Astrocyte (in vitro differentiated cells and primary cell): ENCODE results near the gene NR5A1.

Experiments
- EZH2 ChIP-seq: IDR thresholded peaks from 2 replicates; pipeline ENCODE4 v1.6.1; 2012; ENCODE audit warnings: mild to moderate bottlenecking, low read length, inconsistent platforms; ENCODE audit not compliant: insufficient read depth
- TF ChIP-seq, protein P1 (sequence below): IDR thresholded peaks from 2 replicates; pipeline ENCODE4 v1.5.1; 2011; ENCODE audit warnings: low read depth, mild to moderate bottlenecking, inconsistent platforms, low read length, moderate library complexity; ENCODE audit not compliant: insufficient read depth

DNA sequence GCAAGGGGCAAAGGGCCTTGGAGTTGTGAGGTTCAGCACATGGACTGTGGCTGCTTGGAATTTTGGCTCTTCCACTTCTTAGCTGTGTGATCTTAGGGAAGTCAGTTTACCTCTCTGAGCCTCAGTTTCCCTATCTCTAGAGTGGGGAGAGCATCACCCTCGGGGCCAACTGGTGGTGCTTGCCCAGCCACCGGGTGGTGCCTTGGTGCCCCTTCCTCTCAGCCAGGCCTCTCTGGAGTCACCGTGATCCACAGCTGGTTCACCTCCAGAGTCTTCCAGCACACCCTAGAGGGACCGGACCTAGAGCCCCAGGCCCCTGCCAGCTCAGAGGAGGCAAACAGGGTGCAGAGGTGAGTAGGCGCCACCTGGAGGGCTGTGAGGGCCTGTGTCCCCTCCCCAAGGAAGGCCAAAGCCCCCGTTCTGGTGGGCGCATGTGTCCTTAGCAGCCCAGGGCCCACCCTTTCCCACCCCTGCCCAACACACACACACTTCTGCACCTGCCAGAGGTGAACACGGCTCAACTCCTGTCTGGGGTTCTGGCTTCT, 49.2 kb downstream of the NR5A1 start:
- TF ChIP-seq, protein P1, sequence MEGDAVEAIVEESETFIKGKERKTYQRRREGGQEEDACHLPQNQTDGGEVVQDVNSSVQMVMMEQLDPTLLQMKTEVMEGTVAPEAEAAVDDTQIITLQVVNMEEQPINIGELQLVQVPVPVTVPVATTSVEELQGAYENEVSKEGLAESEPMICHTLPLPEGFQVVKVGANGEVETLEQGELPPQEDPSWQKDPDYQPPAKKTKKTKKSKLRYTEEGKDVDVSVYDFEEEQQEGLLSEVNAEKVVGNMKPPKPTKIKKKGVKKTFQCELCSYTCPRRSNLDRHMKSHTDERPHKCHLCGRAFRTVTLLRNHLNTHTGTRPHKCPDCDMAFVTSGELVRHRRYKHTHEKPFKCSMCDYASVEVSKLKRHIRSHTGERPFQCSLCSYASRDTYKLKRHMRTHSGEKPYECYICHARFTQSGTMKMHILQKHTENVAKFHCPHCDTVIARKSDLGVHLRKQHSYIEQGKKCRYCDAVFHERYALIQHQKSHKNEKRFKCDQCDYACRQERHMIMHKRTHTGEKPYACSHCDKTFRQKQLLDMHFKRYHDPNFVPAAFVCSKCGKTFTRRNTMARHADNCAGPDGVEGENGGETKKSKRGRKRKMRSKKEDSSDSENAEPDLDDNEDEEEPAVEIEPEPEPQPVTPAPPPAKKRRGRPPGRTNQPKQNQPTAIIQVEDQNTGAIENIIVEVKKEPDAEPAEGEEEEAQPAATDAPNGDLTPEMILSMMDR: no peak
- TF ChIP-seq EZH2: no peak
